Thoracic aorta (tissue), 2 donors: Measurements from ENCODE around the gene YIPF1. TPM values are rescaled to one million over a fixed set of nuclear protein-coding genes. Genes with fewer than 3 reads are reported as not detected.
A peak's percentile ranks its signal among the peaks of the same experiment; 100 is the strongest.

ENCODE experiments used
- ATAC-seq: fragments of 150-250 bp; one replicate; pipeline ENCODE4 v1.8.0; 2017; ENCODE audit warnings: low read depth; ENCODE audit not compliant: insufficient number of reproducible peaks, low FRiP score
- DNase-seq: peaks from one replicate; pipeline ENCODE4 v3.0.0-alpha.2; 2020; ENCODE audit warnings: low spot score
- H3K27ac ChIP-seq, 2 donors: fragments of 200-600 bp; sonication (generic); 1 replicate in 1 of 2; 2 replicates in 1 of 2; pipeline ENCODE4 v1.5.1; 2016; ENCODE audit warnings: mild to moderate bottlenecking in 2 of 2, moderate library complexity in 2 of 2
- H3K27me3 ChIP-seq: fragments of 200-600 bp; sonication (generic); replicated peaks from 2 replicates; pipeline ENCODE4 v1.6.0; 2016; ENCODE audit warnings: mild to moderate bottlenecking; ENCODE audit not compliant: insufficient read depth
- H3K36me3 ChIP-seq: fragments of 200-600 bp; sonication (generic); one replicate; pipeline ENCODE4 v1.5.1; 2016
- H3K4me1 ChIP-seq, 2 donors: fragments of 200-600 bp; sonication (generic); 1 replicate in 1 of 2; 2 replicates in 1 of 2; pipeline versions ENCODE4 v1.5.1 to v1.6.0; 2016; ENCODE audit warnings: low read depth in 2 of 2, mild to moderate bottlenecking in 1 of 2; ENCODE audit not compliant: control insufficient read depth in 1 of 2
- H3K4me3 ChIP-seq: fragments of 200-600 bp; sonication (generic); 2 replicates; pipeline ENCODE4 v1.5.1; 2016; ENCODE audit warnings: mild to moderate bottlenecking
- H3K9me3 ChIP-seq: fragments of 200-600 bp; sonication (generic); 2 replicates; pipeline ENCODE4 v1.5.1; 2016
- CTCF ChIP-seq: fragments of 200-600 bp; sonication (generic); IDR thresholded peaks from one replicate; pipeline ENCODE4 v1.5.1; 2019; ENCODE audit warnings: antibody characterized with exemption
- total RNA-seq, 2 donors: library from RNA; depleted of rRNA; stranded (reverse); fragments of >200 nt; gene quantifications; one replicate each; pipeline versions ENCODE4 v1.1.0 to v1.2.3, GENCODE V29; 2016

YIPF1 gene
- total RNA-seq, 2 donors from 2014 or later = 18.8 to 20.7 TPM

GRCh38 chr1:53902235-53903138 is 12.9 kb upstream of the YIPF1 start:
- ATAC-seq (no peak), DNase-seq (no peak)
- no peaks in the 10 kb centered on the region for H3K36me3 ChIP-seq
- H3K27ac ChIP-seq = no peak overlapping the region
- no peaks in the 10 kb centered on the region for H3K27me3 ChIP-seq
- no peak overlapping the region for H3K4me3 ChIP-seq
- H3K9me3 ChIP-seq = no peaks in the 10 kb centered on the region
- H3K4me1 ChIP-seq = peaks cover 15 to 34% of the 10 kb centered on the region in 2 donors
- no peak for TF ChIP-seq CTCF

- H3K9me3 ChIP-seq = no peaks in the 10 kb centered on the region
- no peak for DNase-seq
- no peak for ATAC-seq
- no peak for TF ChIP-seq CTCF
- H3K4me3 ChIP-seq = no peak overlapping the region
- no peak overlapping the region for H3K27ac ChIP-seq
- no peaks in the 10 kb centered on the region for H3K36me3 ChIP-seq
- H3K27me3 ChIP-seq = no peaks in the 10 kb centered on the region
- H3K4me1 ChIP-seq = peaks cover 25 to 59% of the 10 kb centered on the region in 2 donors
Measured at GRCh38 chr1:53899708-53900107, 10.1 kb upstream of the YIPF1 start.

- Histone ChIP-seq H3K27me3 (no peaks in the 10 kb centered on the region), H3K27ac (peak overlapping the region; percentile 61 to 70), H3K4me1 (peaks cover 25 to 59% of the 10 kb centered on the region in 2 donors), H3K4me3 (peak overlapping the region; percentile 21), H3K36me3 (no peaks in the 10 kb centered on the region), H3K9me3 (no peaks in the 10 kb centered on the region)
- ATAC-seq (no peak), DNase-seq (no peak)
- TF ChIP-seq CTCF = no peak
Measured at GRCh38 chr1:53899206-53899628, 9.6 kb upstream of the YIPF1 start.

GRCh38 chr1:53896635-53897229 is 7.1 kb upstream of the YIPF1 start:
- Histone ChIP-seq H3K27me3 (no peaks in the 10 kb centered on the region), H3K27ac (peak overlapping the region; percentile 70 to 75), H3K36me3 (no peaks in the 10 kb centered on the region), H3K4me3 (no peak overlapping the region), H3K9me3 (no peaks in the 10 kb centered on the region), H3K4me1 (peaks cover 25 to 53% of the 10 kb centered on the region in 2 donors)
- peak; percentile 63 for ATAC-seq
- no peak for TF ChIP-seq CTCF
- DNase-seq = no peak

- H3K4me3 ChIP-seq = no peak overlapping the region
- H3K4me1 ChIP-seq = peaks cover 25 to 56% of the 10 kb centered on the region in 2 donors
- no peaks in the 10 kb centered on the region for H3K27me3 ChIP-seq
- no peaks in the 10 kb centered on the region for H3K36me3 ChIP-seq
- no peak overlapping the region for H3K27ac ChIP-seq
- TF ChIP-seq CTCF = no peak
- DNase-seq = no peak
- no peak for ATAC-seq
- H3K9me3 ChIP-seq = no peaks in the 10 kb centered on the region
Measured at GRCh38 chr1:53895421-53895820, 5.8 kb upstream of the YIPF1 start.
